Measurements from ENCODE around the gene SPATA32.

- TF ChIP-seq POLR2A (IDR thresholded peaks at IDR 0.05), result no peak
- no peak for TF ChIP-seq CTCF (IDR thresholded peaks at IDR 0.05)
Measured at GRCh38 chr17:45232514-45233422, 29.1 kb downstream of the SPATA32 start.
